Parathyroid adenoma (tissue), 2 donors: Measurements from ENCODE around the gene CSMD2.

ENCODE experiments used
- H2AFZ ChIP-seq: fragments of 300-600 bp; sonication (generic); one replicate; pipeline ENCODE4 v1.7.0; 2017; ENCODE audit warnings: antibody characterized with exemption, mild to moderate bottlenecking
- H3K27ac ChIP-seq: fragments of 300-600 bp; sonication (generic); one replicate; pipeline ENCODE4 v1.7.0; 2017
- H3K27me3 ChIP-seq: fragments of 300-600 bp; sonication (generic); one replicate; pipeline ENCODE4 v1.7.0; 2017; ENCODE audit warnings: low read length; ENCODE audit not compliant: control insufficient read depth, insufficient read depth
- H3K36me3 ChIP-seq: fragments of 300-600 bp; sonication (generic); one replicate; pipeline ENCODE4 v1.7.0; 2017; ENCODE audit warnings: low read length; ENCODE audit not compliant: control insufficient read depth, insufficient read depth
- H3K4me1 ChIP-seq: fragments of 300-600 bp; sonication (generic); one replicate; pipeline ENCODE4 v1.7.0; 2017; ENCODE audit warnings: control low read depth
- H3K4me2 ChIP-seq: fragments of 300-600 bp; sonication (generic); one replicate; pipeline ENCODE4 v1.7.0; 2017; ENCODE audit warnings: low read length
- H3K4me3 ChIP-seq: fragments of 300-600 bp; sonication (generic); one replicate; pipeline ENCODE4 v1.7.0; 2017; ENCODE audit warnings: low read depth, low read length
- H3K79me2 ChIP-seq: fragments of 300-600 bp; sonication (generic); one replicate; pipeline ENCODE4 v1.7.0; 2017; ENCODE audit warnings: control low read depth
- H3K9ac ChIP-seq: fragments of 300-600 bp; sonication (generic); one replicate; pipeline ENCODE4 v1.7.0; 2017; ENCODE audit warnings: mild to moderate bottlenecking
- H3K9me3 ChIP-seq: fragments of 300-600 bp; sonication (generic); one replicate; pipeline ENCODE4 v1.7.0; 2017; ENCODE audit warnings: low read length; ENCODE audit not compliant: control insufficient read depth
- TF ChIP-seq, protein P1 (sequence below): fragments of 300-600 bp; sonication (generic); IDR thresholded peaks from one replicate; pipeline ENCODE4 v1.7.0; 2017; ENCODE audit warnings: antibody characterized with exemption, mild to moderate bottlenecking
- donor health status: primary hyperparathyroidism.

The CSMD2 gene

DNA sequence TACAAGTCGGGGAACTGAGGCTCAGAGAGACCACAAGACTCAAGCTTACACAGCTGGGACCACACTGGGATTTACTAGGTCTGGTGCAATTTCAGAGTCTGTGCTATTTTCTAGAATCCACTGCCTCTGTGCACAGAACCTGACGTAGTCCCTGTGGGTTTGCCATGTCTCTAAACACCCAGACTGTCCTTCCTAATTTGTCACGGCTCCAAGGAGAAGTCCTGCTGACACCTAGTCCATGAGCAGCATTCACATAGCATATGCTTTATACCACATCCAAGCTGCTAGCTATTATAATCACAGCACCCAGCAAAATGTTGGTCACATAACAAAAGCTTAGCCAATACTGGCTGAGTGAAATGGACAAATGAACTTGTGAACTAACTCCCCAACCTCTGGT is 380.2 kb downstream of the CSMD2 start:
- H3K79me2 ChIP-seq: no peaks in the 10 kb centered on the region
- no peak overlapping the region for H2AFZ ChIP-seq
- H3K9ac ChIP-seq: no peak overlapping the region
- no peaks in the 10 kb centered on the region for H3K4me1 ChIP-seq
- no peak overlapping the region for H3K4me2 ChIP-seq
- H3K27ac ChIP-seq: no peak overlapping the region
- H3K36me3 ChIP-seq: no peaks in the 10 kb centered on the region
- TF ChIP-seq, protein P1, sequence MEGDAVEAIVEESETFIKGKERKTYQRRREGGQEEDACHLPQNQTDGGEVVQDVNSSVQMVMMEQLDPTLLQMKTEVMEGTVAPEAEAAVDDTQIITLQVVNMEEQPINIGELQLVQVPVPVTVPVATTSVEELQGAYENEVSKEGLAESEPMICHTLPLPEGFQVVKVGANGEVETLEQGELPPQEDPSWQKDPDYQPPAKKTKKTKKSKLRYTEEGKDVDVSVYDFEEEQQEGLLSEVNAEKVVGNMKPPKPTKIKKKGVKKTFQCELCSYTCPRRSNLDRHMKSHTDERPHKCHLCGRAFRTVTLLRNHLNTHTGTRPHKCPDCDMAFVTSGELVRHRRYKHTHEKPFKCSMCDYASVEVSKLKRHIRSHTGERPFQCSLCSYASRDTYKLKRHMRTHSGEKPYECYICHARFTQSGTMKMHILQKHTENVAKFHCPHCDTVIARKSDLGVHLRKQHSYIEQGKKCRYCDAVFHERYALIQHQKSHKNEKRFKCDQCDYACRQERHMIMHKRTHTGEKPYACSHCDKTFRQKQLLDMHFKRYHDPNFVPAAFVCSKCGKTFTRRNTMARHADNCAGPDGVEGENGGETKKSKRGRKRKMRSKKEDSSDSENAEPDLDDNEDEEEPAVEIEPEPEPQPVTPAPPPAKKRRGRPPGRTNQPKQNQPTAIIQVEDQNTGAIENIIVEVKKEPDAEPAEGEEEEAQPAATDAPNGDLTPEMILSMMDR: no peak
- H3K4me3 ChIP-seq: no peak overlapping the region
- no peaks in the 10 kb centered on the region for H3K9me3 ChIP-seq
- no peaks in the 10 kb centered on the region for H3K27me3 ChIP-seq

DNA sequence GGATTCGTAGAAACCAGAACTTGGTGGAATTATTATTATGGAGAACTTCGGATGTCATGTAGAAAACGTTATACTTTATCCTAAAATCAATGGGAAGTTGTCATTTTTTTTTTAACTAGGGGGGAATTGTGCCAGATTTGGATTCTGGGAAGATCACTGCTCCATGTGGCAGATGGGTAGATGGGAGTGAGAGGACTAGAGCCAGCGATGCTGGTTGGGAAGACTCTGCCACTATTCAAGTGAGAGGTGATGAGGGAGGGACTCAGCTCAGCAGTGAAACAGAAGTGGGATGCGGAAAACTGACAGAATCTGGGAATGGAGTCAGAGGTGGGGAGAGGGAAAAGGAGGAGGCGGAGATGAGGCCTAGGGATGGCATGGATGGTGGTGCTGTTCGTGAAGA is 382.3 kb downstream of the CSMD2 start:
- no peaks in the 10 kb centered on the region for H3K36me3 ChIP-seq

DNA sequence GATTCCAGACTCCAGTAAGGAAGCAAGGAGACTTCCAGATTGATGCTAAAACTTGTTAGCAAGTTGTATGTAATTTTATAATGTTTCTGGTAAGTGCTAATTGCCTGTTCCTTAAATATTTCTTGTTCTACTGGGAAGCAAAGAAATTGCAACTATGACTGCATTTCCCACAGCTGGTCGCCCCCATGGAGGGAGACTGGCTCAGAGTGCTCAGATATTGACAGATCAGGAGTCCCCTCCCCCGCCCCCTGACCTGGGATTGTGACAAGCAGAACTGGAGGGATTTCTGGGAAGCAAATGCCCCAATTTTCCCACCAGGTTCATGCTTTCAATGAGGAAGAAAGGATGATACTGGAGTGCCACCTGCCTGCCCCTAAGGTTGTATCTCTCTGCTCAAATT is 383.4 kb downstream of the CSMD2 start:
- Histone ChIP-seq H3K27me3 (no peaks in the 10 kb centered on the region), H2AFZ (no peak overlapping the region), H3K27ac (no peak overlapping the region), H3K79me2 (no peaks in the 10 kb centered on the region), H3K4me3 (no peak overlapping the region), H3K36me3 (no peaks in the 10 kb centered on the region), H3K4me1 (no peaks in the 10 kb centered on the region), H3K9ac (no peak overlapping the region), H3K4me2 (no peak overlapping the region), H3K9me3 (no peaks in the 10 kb centered on the region)
- TF ChIP-seq, protein P1: no peak

More for the DNA sequence above, 382.3 kb downstream of the CSMD2 start:
- Histone ChIP-seq H3K9ac (no peak overlapping the region), H2AFZ (no peak overlapping the region), H3K27ac (no peak overlapping the region), H3K4me2 (no peak overlapping the region), H3K27me3 (no peaks in the 10 kb centered on the region), H3K4me3 (no peak overlapping the region), H3K9me3 (no peaks in the 10 kb centered on the region), H3K79me2 (no peaks in the 10 kb centered on the region), H3K4me1 (no peaks in the 10 kb centered on the region)
- TF ChIP-seq, protein P1: no peak

DNA sequence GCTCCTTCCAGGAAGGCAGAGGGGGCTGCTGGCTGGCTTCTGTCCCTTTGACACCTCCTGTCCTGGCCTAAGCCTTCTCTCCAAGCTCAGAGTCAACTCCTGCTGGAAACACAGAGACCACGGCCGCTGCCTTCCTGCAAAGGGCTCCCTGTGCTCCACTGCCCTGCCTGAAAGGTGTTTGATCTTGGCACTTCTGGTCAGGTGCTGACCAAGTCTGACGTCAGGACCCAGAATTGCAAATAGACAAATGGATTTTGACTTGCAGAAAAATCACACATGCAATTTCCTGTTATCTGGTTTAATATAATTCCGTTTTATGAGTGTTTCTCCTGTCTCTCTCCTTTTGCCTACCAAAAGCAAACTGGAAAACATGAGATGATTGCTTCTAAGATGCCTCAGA is 387.7 kb downstream of the CSMD2 start:
- H3K4me3 ChIP-seq: no peak overlapping the region
- no peaks in the 10 kb centered on the region for H3K27me3 ChIP-seq
- H3K4me2 ChIP-seq: no peak overlapping the region
- no peak overlapping the region for H3K27ac ChIP-seq
- no peak overlapping the region for H2AFZ ChIP-seq
- no peaks in the 10 kb centered on the region for H3K79me2 ChIP-seq
- H3K9ac ChIP-seq: no peak overlapping the region
- TF ChIP-seq, protein P1: no peak
- H3K36me3 ChIP-seq: no peaks in the 10 kb centered on the region
- no peaks in the 10 kb centered on the region for H3K9me3 ChIP-seq
- H3K4me1 ChIP-seq: no peaks in the 10 kb centered on the region

DNA sequence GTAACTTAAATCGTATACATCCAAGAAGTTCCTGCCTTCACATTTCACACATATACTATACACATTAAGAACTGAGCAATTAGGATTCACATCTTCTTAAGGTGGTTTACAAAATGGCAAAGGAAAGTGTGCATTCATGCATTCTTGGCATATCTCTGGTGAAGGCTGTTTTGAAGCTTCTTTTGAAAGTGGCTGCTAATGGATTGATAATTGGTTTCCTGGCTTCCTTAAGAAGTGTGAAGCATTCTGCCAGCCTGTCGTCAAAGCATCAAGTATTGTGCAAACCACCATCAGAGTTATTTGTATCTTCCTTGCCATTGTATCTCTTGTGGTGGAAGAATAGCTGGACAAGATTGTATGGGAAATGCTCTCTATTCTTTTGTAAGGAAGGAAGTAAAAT is 396.2 kb downstream of the CSMD2 start:
- H3K9ac ChIP-seq: no peak overlapping the region

More for the DNA sequence above, 396.2 kb downstream of the CSMD2 start:
- H3K36me3 ChIP-seq: no peaks in the 10 kb centered on the region
- H3K9me3 ChIP-seq: no peaks in the 10 kb centered on the region
- H3K79me2 ChIP-seq: no peaks in the 10 kb centered on the region
- no peaks in the 10 kb centered on the region for H3K4me1 ChIP-seq
- H3K27me3 ChIP-seq: no peaks in the 10 kb centered on the region
- H2AFZ ChIP-seq: no peak overlapping the region
- no peak overlapping the region for H3K4me3 ChIP-seq
- no peak overlapping the region for H3K4me2 ChIP-seq
- H3K27ac ChIP-seq: no peak overlapping the region
- TF ChIP-seq, protein P1: no peak
